GM12878 (cell line): ENCODE data around the gene HOXB13. TPM values are rescaled to one million over a fixed set of nuclear protein-coding genes. Genes with fewer than 3 reads are reported as not detected.

Experiments used
- ATAC-seq: fragments of 200-7000 bp; cut with Tn5 transposase; 3 replicates; pipeline ENCODE4 v1.9.1; 2020; ENCODE audit warnings: mild to moderate bottlenecking, moderate library complexity
- BruUV-seq: library from RNA; stranded (reverse); fragments of 400-500 nt; replicated peaks from 2 replicates; lab custom pipeline; 2021; lab: Mats Ljungman, UMichigan
- CTCF ChIA-PET: fragments of 300-600 bp; sonication (Branson Sonifier 250); formaldehyde crosslinking; extraction: SDS; loops from one replicate; lab custom pipeline; 2021; ENCODE audit warnings: inconsistent platforms; lab: Yijun Ruan, JAX
- POLR2A ChIA-PET: fragments of 350-600 bp; formaldehyde crosslinking; extraction: SDS; loops from one replicate; lab custom pipeline; 2021; ENCODE audit warnings: inconsistent platforms; lab: Charles Lee
- RAD21 ChIA-PET: fragments of 300-600 bp; sonication (Branson Sonifier 250); formaldehyde crosslinking; loops from one replicate; lab custom pipeline; 2023; ENCODE audit warnings: antibody characterized with exemption; ENCODE audit not compliant: unreplicated experiment; lab: Charles Lee
- SMC1A ChIA-PET: fragments of 300-600 bp; sonication (Branson Sonifier 250); formaldehyde crosslinking; loops from one replicate; lab custom pipeline; 2023; ENCODE audit not compliant: unreplicated experiment, uncharacterized antibody; lab: Charles Lee
- DNase-seq: peaks from one replicate; pipeline ENCODE4 v3.0.0-alpha.2; 2011; ENCODE audit warnings: low read depth, low spot score
- FAIRE-seq: peaks from 3 replicates; lab custom pipeline; 2011; peaks lifted over from hg19 to GRCh38; lab: Jason Lieb, UNC
- H2AFZ ChIP-seq: 2 replicates; pipeline ENCODE4 v1.6.0; 2011; ENCODE audit warnings: low read depth, low read length, control low read depth; ENCODE audit not compliant: control insufficient read depth
- H3K27ac ChIP-seq: 2 replicates; pipeline ENCODE4 v1.5.1; 2011; ENCODE audit warnings: control low read depth; ENCODE audit not compliant: control insufficient read depth, insufficient read depth
- H3K27me3 ChIP-seq, 2 experiments: replicated peaks in 1 of 2; 2 replicates each; pipeline versions ENCODE4 v1.6.0 to v1.6.1; 2011; ENCODE audit warnings: low read length in 1 of 2; ENCODE audit not compliant: control insufficient read depth in 2 of 2, insufficient read depth in 2 of 2
- H3K36me3 ChIP-seq, 2 experiments: 2 replicates each; pipeline ENCODE4 v1.5.1; 2011; ENCODE audit warnings: low read length in 1 of 2; ENCODE audit not compliant: control insufficient read depth in 2 of 2, insufficient read depth in 2 of 2
- H3K4me1 ChIP-seq: 2 replicates; pipeline ENCODE4 v1.6.1; 2011; ENCODE audit warnings: mild to moderate bottlenecking, low read length, moderate library complexity, mixed read lengths; ENCODE audit not compliant: control insufficient read depth, insufficient read depth
- H3K4me2 ChIP-seq: 2 replicates; pipeline ENCODE4 v1.6.0; 2011; ENCODE audit warnings: control low read depth; ENCODE audit not compliant: control insufficient read depth, insufficient read depth
- H3K4me3 ChIP-seq: fragments of 200-600 bp; sonication (generic); 2 replicates; pipeline ENCODE4 v1.5.1; 2016
- H3K79me2 ChIP-seq: 2 replicates; pipeline ENCODE4 v1.6.0; 2011; ENCODE audit warnings: low read length; ENCODE audit not compliant: control insufficient read depth, insufficient read depth
- H3K9ac ChIP-seq: 2 replicates; pipeline ENCODE4 v1.8.0; 2011; ENCODE audit warnings: low read length, control low read depth, mixed read lengths; ENCODE audit not compliant: control insufficient read depth, insufficient read depth
- H3K9me3 ChIP-seq: replicated peaks from 3 replicates; pipeline ENCODE4 v1.5.1; 2011; ENCODE audit warnings: mild to moderate bottlenecking, low read length; ENCODE audit not compliant: control insufficient read depth, insufficient read depth
- H4K20me1 ChIP-seq: 2 replicates; pipeline ENCODE4 v1.6.0; 2011; ENCODE audit not compliant: control insufficient read depth, insufficient read depth
- ESRRA ChIP-seq: IDR thresholded peaks from 2 replicates; pipeline ENCODE4 v1.6.1; 2012; ENCODE audit warnings: mild to moderate bottlenecking, low read length, improper control_type of control experiment
- HCFC1 ChIP-seq: fragments of 150-350 bp; IDR thresholded peaks from 2 replicates; pipeline ENCODE4 v1.6.1; 2014; ENCODE audit warnings: low read length
- IKZF1 ChIP-seq: fragments of 450-650 bp; conservative IDR thresholded peaks from 2 replicates; pipeline ENCODE4 v1.6.1; 2017; ENCODE audit warnings: antibody characterized with exemption, mild to moderate bottlenecking
- KAT2A ChIP-seq: conservative IDR thresholded peaks from 2 replicates; pipeline ENCODE4 v1.6.1; 2011; ENCODE audit warnings: low read depth, low read length; ENCODE audit not compliant: control insufficient read depth
- NR2F1 ChIP-seq: fragments of 450-650 bp; conservative IDR thresholded peaks from 2 replicates; pipeline ENCODE4 v1.6.1; 2017; ENCODE audit warnings: mild to moderate bottlenecking
- TBL1XR1 ChIP-seq: IDR thresholded peaks from 2 replicates; pipeline ENCODE4 v1.6.1; 2012; ENCODE audit warnings: low read depth, low read length, improper control_type of control experiment
- YBX1 ChIP-seq: fragments of 450-650 bp; IDR thresholded peaks from 2 replicates; pipeline ENCODE4 v1.6.1; 2016; ENCODE audit warnings: antibody characterized with exemption
- YY1 ChIP-seq: IDR thresholded peaks from 2 replicates; pipeline ENCODE4 v1.6.1; 2011; ENCODE audit warnings: low read depth, mild to moderate bottlenecking, low read length
- in situ Hi-C: fragments of 300-500 bp; cut with MboI; formaldehyde crosslinking; loops from 9 replicates; pipeline ENCODE4 v1.14.3; 2018; ENCODE audit warnings: mixed read lengths
- intact Hi-C: fragments of 100-400 bp; cut with micrococcal nuclease; formaldehyde crosslinking; loops from one replicate; pipeline ENCODE4 v1.14.2; 2022; ENCODE audit not compliant: unreplicated experiment
- polyA plus RNA-seq, 11 experiments: library from polyadenylated mRNA; depleted of rRNA in 4 of 11; unstranded in 6 of 11; stranded (reverse) in 5 of 11; fragments of >200 nt; fragmentation: Nextera tagmentation in 4 of 11; fragmentation: Illumina TruSeq in 1 of 11; extraction: Ambion mirVana in 4 of 11; extraction: Trizol in 1 of 11; gene quantifications; 1 replicate in 1 of 11; 2 replicates in 10 of 11; pipeline versions ENCODE4 v1.2.1 to v1.2.3, GENCODE V29; 2011 to 2016; ENCODE audit warnings: inconsistent platforms in 2 of 11, missing spikeins in 2 of 11, low read depth in 1 of 11
- total RNA-seq, 4 experiments: library from RNA; depleted of rRNA in 3 of 4; stranded (reverse); fragments of >200 nt in 3 of 4; fragmentation: Illumina TruSeq in 1 of 4; extraction: Trizol in 1 of 4; gene quantifications; 2 replicates each; pipeline versions ENCODE4 v1.2.1 to v1.2.3, GENCODE V29; 2013 to 2021
- TF ChIP-seq, protein P1 (sequence below): IDR thresholded peaks from 2 replicates; pipeline ENCODE4 v1.6.1; 2012; ENCODE audit warnings: low read depth, low read length, improper control_type of control experiment
- TF ChIP-seq, protein P2 (sequence below): fragments of 450-650 bp; IDR thresholded peaks from 2 replicates; pipeline ENCODE4 v1.6.1; 2017; ENCODE audit warnings: antibody characterized with exemption, mild to moderate bottlenecking, moderate library complexity
- TF ChIP-seq, protein P3 (sequence below): IDR thresholded peaks from 2 replicates; pipeline ENCODE4 v1.6.1; 2011; ENCODE audit warnings: mild to moderate bottlenecking, low read depth, low read length, moderate library complexity; ENCODE audit not compliant: insufficient replicate concordance

HOXB13 gene
- total and polyA plus RNA-seq, 10 of the 15 experiments (the other 5 are each of a cell fraction or from before 2014, with no cell fraction given) = 0.05 TPM; not detected in 9

DNA sequence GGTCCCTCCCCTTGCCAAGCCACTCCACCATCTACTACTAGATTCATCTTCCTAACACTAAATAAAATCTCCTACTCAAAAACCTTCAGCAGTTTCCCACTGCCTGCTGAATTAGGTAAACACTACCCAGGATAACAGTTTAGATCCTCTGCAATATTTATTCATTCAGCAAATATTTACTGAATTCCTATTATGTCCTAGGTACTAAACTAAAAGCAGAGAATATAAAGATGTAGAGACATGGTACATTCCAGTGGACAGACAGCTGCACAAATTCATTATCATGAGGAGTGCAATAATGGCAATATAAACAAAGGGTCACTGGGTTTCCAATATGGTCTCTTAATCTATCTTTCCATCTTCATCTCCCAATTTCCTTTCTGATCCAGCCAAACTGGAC is 30.7 kb upstream of the HOXB13 start:
- FAIRE-seq = no peak
- no peak overlapping the region for H3K4me3 ChIP-seq
- no peaks in the 10 kb centered on the region for H4K20me1 ChIP-seq
- SMC1A ChIA-PET = no interaction called here
- in situ Hi-C loops (no loop called here), intact Hi-C loops (no loop called here)
- H3K79me2 ChIP-seq = no peaks in the 10 kb centered on the region
- TF ChIP-seq, protein P1, sequence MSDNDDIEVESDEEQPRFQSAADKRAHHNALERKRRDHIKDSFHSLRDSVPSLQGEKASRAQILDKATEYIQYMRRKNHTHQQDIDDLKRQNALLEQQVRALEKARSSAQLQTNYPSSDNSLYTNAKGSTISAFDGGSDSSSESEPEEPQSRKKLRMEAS = no peak
- TF ChIP-seq TBL1XR1 (no peak), HCFC1 (no peak), IKZF1 (no peak), YBX1 (no peak), ESRRA (no peak), YY1 (no peak), NR2F1 (no peak), KAT2A (no peak)
- TF ChIP-seq, protein P2, sequence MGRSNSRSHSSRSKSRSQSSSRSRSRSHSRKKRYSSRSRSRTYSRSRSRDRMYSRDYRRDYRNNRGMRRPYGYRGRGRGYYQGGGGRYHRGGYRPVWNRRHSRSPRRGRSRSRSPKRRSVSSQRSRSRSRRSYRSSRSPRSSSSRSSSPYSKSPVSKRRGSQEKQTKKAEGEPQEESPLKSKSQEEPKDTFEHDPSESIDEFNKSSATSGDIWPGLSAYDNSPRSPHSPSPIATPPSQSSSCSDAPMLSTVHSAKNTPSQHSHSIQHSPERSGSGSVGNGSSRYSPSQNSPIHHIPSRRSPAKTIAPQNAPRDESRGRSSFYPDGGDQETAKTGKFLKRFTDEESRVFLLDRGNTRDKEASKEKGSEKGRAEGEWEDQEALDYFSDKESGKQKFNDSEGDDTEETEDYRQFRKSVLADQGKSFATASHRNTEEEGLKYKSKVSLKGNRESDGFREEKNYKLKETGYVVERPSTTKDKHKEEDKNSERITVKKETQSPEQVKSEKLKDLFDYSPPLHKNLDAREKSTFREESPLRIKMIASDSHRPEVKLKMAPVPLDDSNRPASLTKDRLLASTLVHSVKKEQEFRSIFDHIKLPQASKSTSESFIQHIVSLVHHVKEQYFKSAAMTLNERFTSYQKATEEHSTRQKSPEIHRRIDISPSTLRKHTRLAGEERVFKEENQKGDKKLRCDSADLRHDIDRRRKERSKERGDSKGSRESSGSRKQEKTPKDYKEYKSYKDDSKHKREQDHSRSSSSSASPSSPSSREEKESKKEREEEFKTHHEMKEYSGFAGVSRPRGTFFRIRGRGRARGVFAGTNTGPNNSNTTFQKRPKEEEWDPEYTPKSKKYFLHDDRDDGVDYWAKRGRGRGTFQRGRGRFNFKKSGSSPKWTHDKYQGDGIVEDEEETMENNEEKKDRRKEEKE = no peak
- TF ChIP-seq, protein P3, sequence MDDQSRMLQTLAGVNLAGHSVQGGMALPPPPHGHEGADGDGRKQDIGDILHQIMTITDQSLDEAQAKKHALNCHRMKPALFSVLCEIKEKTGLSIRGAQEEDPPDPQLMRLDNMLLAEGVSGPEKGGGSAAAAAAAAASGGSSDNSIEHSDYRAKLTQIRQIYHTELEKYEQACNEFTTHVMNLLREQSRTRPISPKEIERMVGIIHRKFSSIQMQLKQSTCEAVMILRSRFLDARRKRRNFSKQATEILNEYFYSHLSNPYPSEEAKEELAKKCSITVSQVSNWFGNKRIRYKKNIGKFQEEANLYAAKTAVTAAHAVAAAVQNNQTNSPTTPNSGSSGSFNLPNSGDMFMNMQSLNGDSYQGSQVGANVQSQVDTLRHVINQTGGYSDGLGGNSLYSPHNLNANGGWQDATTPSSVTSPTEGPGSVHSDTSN = no peak
- H3K9ac ChIP-seq = no peak overlapping the region
- BruUV-seq = no TSS peak
- DNase-seq = no peak
- no peak overlapping the region for H2AFZ ChIP-seq
- RAD21 ChIA-PET = no interaction called here
- no peaks in the 10 kb centered on the region for H3K4me1 ChIP-seq
- peaks cover 5 to 12% of the 10 kb centered on the region in 2 experiments; a peak in 3 of 4 replicates for H3K27me3 ChIP-seq
- H3K4me2 ChIP-seq = no peak overlapping the region
- CTCF ChIA-PET = interaction anchor here (1.2 to 2.7 kb wide), 3 partner anchors 11 to 36 kb away, joined by 3 to 13 read pairs (median 4); partner anchors contain the start of gene PRAC2
- H3K27ac ChIP-seq = no peak overlapping the region
- ATAC-seq = no peak
- no peaks in the 10 kb centered on the region for H3K36me3 ChIP-seq
- POLR2A ChIA-PET = no interaction called here
- H3K9me3 ChIP-seq = no peaks in the 10 kb centered on the region
